GM10248 (cell line): ENCODE results near the gene NPB.
A peak's percentile ranks its signal among the peaks of the same experiment; 100 is the strongest.
"Not testable (repeated sequence)": the region's sequence is repeated elsewhere in the genome, so short reads cannot be mapped to it uniquely, and the experiment has no call there.

Source experiments
- CTCF ChIA-PET: fragments of 300-600 bp; sonication (Branson Sonifier 250); formaldehyde crosslinking; extraction: SDS; loops from one replicate; lab custom pipeline; 2021; ENCODE audit warnings: antibody characterized with exemption; lab: Yijun Ruan, JAX
- POLR2A ChIA-PET: fragments of 350-650 bp; sonication (Branson Sonifier 250); formaldehyde crosslinking; extraction: SDS; loops from one replicate; lab custom pipeline; 2020; ENCODE audit warnings: antibody characterized with exemption; lab: Yijun Ruan, JAX
- DNase-seq: peaks from one replicate; pipeline ENCODE4 v3.0.0; 2012; ENCODE audit errors: extremely low spot score
- TF ChIP-seq, protein P1 (sequence below): IDR thresholded peaks from 2 replicates; pipeline ENCODE4 v1.5.1; 2012; ENCODE audit warnings: mild to moderate bottlenecking, low read depth; ENCODE audit errors: extremely low read depth, missing control alignments, control extremely low read depth

Gene NPB

DNA sequence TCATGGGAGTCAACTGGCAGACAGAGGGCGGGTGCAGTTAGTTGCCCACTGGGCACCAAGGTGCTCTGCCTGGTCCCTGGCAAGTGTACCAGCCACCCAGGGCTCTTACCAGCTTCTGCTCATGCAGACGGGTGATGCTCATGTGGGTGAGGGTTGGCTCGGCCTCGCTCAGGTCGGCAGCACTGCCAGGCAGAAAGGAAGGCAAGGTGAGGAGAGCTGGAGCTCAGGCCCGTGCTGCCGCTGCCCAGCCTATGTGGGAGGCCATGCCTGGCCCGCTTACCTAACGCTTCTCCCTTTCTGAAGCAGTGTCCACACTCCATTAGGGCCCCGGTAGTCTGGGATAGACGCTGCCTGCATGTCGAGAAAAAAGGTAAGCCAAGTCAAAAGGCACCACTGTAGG, 13.3 kb downstream of the NPB start:
- ChIA-PET POLR2A (no interaction called here), CTCF (no interaction called here)
- TF ChIP-seq, protein P1, sequence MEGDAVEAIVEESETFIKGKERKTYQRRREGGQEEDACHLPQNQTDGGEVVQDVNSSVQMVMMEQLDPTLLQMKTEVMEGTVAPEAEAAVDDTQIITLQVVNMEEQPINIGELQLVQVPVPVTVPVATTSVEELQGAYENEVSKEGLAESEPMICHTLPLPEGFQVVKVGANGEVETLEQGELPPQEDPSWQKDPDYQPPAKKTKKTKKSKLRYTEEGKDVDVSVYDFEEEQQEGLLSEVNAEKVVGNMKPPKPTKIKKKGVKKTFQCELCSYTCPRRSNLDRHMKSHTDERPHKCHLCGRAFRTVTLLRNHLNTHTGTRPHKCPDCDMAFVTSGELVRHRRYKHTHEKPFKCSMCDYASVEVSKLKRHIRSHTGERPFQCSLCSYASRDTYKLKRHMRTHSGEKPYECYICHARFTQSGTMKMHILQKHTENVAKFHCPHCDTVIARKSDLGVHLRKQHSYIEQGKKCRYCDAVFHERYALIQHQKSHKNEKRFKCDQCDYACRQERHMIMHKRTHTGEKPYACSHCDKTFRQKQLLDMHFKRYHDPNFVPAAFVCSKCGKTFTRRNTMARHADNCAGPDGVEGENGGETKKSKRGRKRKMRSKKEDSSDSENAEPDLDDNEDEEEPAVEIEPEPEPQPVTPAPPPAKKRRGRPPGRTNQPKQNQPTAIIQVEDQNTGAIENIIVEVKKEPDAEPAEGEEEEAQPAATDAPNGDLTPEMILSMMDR = no peak

DNA sequence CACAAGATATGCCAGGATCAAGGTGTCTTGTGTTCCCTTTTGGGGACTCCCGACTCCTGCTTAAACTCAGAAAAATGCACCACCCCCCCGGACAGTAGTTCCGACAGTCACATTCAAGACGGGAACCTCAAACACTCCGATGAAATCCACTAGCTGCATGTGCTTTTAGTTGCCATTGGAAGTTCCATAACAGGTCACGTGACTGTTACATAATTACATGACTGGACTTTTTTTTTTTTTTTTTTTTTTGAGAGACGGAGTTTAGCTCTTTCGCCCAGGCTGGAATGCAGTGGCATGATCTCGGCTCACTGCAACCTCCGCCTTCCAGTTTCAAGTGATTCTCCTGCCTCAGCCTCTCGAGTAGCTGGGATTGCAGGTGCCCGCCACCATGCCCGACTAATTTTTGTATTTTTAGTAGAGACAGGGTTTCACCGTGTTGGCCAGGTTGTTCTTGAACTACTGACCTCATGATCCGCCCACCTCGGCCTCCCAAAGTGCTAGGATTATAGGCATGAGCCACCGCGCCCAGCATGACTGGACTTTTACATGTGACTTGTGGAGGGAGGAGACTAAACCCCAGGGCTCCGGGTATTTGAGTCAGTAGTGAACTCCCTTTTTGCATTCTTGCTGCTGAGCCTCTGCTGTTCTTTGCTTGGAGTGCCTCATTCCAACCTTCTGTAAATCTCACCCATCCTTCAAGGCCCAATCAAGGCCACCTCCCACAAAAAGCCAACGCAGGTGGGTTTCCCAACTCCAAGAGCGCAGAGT, 14.4 kb downstream of the NPB start:
- ChIA-PET POLR2A (interaction anchor here (0.6 to 1.1 kb wide), 4 partner anchors 10 to 107 kb away, joined by 3 to 8 read pairs (median 4); no protein-coding TSS in a partner anchor), CTCF (interaction anchor here (0.8 to 1.3 kb wide), 5 partner anchors 9 to 47 kb away, joined by 3 to 9 read pairs (median 4); partner anchors contain the start of gene MAFG)
- TF ChIP-seq, protein P1 = no peak
- DNase-seq = no peak

More for the DNA sequence above, 13.3 kb downstream of the NPB start:
- no peak for DNase-seq

DNA sequence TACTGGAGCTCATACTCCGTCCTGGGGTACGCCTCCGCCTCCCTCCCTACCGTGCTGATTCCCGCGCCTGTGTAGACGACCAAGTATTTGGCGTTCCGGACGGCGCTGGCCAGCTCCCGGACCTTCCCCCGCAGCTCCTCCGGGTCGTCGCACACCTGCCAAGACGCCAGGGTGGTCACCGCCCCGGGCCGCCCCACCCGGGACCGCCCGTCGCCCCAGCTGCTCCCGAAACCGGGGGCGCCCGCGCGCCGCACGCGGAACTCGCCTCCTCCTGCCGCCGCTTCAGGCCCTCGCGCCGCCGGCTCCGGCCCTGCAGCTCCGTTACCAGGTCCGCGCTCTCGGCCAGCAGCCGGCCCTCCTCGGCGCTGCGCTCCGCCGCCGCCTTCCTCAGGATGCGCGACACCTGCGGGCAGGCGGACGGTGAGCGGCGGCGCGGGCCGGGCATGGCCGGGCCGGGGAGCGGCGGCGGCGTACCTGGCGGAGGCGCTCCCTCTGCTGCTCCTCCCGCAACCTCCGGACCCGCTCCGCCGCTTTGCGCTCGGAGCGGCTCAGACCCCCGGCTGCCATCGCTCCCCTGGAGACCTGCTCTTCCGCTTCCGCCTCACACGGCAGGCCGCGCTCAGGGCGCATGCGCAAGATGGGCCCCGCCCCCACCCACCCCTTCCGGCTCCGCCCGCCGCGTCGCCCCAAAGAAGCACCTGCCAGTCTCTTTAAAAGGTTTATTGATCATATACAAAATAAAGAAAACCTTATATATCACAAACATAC, 15.7 kb downstream of the NPB start, which contains the start of gene SIRT7:
Gene SIRT7 (minus strand): TSS at position 612 of the 768 bp plus-strand sequence. CDS start 45 bp downstream, at position 567.
- TF ChIP-seq, protein P1 = no peak
- POLR2A ChIA-PET = interaction anchor here (0.7 to 1.1 kb wide), 2 partner anchors 9 to 49 kb away, joined by 3 to 8 read pairs; no protein-coding TSS in a partner anchor
- CTCF ChIA-PET = interaction anchor here (1.0 to 1.3 kb wide), 5 partner anchors 7 to 112 kb away, joined by 3 to 9 read pairs (median 3); partner anchors contain the start of gene MAFG
- peak; percentile 98 for DNase-seq

DNA sequence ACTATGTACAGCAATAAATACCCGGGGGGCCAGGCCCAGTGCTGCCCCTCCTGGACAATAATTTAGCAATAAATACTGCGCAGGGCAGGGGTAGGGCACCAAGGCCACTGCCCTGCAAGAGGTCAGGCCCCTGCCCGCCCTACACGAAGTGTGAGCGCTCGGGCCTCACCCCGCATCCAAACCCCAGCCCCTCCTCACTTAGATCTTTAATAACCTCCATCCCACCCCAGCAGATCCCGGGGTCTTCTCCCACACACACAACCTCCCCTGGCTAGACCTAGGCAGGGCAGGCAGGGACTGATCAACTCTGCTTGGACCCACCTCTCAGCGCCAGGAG, 16.3 kb downstream of the NPB start:
- CTCF ChIA-PET, POLR2A ChIA-PET: not testable (repeated sequence)

DNA sequence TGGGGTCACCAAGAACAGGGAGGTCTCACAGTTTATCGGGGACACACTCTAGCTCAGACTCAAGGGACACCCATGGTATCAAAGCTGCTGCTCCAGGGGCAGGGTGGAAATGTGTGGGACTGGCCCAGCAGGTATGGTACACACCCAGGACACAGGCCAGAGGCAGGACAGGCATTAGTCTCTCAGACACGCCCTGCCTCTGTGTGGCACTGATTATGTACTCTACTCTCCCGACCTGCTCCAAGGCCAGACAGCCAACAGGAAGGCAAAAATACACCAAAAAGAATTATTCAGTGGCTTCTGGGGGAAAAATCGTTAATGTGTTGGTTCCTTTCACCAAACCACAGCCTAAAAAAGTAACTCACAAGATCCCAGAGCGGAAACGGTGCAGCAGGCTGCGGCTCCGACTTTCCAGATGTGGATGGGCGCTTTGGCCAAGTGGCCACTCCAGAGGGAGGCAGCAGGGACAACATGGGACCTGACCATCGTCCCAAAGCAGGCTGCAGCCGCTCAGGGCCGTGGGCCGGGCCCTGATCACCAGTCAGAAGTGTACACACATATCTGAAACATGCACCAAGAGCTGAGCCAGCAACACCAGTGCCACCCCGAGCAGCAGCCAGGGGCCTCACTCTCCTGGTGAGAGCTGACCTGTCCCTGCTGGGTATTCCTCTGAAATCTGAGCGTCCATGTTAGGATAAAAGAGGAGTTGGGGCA, 17.0 kb downstream of the NPB start:
- no peak for DNase-seq
- ChIA-PET POLR2A (no interaction called here), CTCF (interaction anchor here (1.4 kb wide), 1 partner anchor 25 kb away, joined by 3 read pairs; no protein-coding TSS in a partner anchor)
- TF ChIP-seq, protein P1 = no peak

More for the DNA sequence above, 16.3 kb downstream of the NPB start:
- DNase-seq = not testable (repeated sequence)

DNA sequence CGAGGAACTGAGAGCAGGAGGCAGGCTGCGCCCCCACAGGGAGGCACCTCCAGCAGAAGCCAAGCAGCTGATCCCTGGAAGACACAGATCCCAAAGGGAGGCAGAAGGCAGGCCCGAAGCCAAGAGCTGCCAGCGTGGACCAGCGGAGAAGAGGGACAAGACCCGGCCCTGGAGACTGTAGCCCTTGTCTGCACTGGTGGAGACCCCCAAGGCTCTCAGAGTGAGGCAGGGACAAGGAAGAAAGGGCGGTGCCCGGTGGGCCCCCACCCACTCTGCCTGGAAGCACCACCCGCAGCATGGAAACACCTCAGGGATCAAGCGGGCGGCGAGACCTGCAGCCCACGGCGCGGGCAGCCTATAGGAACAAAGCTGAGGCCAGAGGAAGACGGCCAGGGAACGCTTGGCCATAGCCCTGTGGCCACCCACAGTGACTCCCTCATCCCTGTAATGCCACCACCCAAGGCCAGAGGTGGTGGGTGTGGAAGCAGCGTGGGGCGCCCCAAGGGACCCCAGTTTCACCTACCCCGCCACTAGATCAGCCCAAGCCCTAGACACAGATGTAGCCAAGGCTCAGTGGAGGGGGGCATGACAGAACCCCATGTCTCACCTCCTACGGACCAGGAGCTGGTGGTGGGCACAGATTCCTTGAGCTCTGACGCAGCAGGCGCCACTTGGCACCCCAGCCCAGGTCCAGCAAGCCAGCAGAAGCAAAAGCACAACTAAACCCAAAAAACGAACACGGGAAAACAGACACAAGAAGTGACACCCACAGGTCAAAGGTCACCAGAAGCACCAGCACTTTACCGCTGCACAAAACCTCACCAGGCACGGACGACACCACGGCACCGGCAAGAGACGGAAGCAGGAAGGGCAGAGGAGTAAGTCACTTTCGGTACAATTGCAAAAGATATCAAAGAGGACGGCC, 18.8 kb downstream of the NPB start:
- CTCF ChIA-PET = interaction anchor here (1.4 kb wide), 1 partner anchor 27 kb away, joined by 3 read pairs; no protein-coding TSS in a partner anchor
- DNase-seq = no peak
- POLR2A ChIA-PET = interaction anchor here (1.1 kb wide), 1 partner anchor 10 kb away, joined by 13 read pairs; no protein-coding TSS in a partner anchor
- TF ChIP-seq, protein P1 = no peak
